DMS153 treated with DMSO at 0.1 percent for 48 hours (cell line): ENCODE measurements around the gene ENO2.

Experiments used
- DNase-seq: peaks from one replicate; lab custom pipeline; 2025; ENCODE audit not compliant: unreplicated experiment; lab: John Stamatoyannopoulos, UW

Gene ENO2

GRCh38 chr12:6946920-6947374, 32.6 kb downstream of the ENO2 start:
- DNase-seq = no peak

- no peak for DNase-seq
Observed at GRCh38 chr12:6947615-6948014, 33.2 kb downstream of the ENO2 start.

- no peak for DNase-seq
Observed at GRCh38 chr12:6948873-6949594, 34.7 kb downstream of the ENO2 start.

- DNase-seq = no peak
Observed at GRCh38 chr12:6950401-6950801, 36.0 kb downstream of the ENO2 start.

DNA sequence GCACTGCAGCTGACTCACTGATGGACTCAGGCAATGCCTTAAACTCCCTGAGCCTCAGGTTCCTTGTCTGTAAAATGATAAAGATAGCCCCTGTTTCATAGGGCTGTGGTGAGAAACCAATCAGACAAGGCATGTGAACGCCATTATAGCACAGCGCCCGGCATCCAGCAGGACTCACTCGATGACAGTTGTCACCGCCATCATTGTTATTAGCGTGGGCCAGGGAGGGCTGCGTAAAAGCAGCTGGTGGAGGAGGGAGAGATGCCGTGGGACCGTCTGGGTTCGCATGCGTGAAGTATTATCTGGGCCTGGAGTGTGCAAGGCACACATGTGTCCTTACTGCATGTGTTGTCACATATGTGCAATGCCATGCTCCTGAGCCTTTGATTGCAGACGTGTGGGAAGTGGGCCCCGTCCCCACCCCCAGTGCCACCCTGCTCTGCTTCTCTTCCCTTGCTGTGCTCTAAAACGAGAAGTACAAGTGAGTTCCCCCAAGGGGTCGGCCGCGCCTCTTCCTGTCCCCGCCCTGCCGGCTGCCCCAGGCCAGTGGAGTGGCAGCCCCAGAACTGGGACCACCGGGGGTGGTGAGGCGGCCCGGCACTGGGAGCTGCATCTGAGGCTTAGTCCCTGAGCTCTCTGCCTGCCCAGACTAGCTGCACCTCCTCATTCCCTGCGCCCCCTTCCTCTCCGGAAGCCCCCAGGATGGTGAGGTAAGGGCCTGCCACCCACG, 36.6 kb downstream of the ENO2 start, which contains the start of gene PTPN6:
PTPN6 (plus strand) TSS at position 546 of the 730 bp plus-strand sequence; CDS start at position 703, 157 bp downstream.
- DNase-seq = no peak

GRCh38 chr12:6951551-6952120, 37.3 kb downstream of the ENO2 start:
- DNase-seq = no peak

DNA sequence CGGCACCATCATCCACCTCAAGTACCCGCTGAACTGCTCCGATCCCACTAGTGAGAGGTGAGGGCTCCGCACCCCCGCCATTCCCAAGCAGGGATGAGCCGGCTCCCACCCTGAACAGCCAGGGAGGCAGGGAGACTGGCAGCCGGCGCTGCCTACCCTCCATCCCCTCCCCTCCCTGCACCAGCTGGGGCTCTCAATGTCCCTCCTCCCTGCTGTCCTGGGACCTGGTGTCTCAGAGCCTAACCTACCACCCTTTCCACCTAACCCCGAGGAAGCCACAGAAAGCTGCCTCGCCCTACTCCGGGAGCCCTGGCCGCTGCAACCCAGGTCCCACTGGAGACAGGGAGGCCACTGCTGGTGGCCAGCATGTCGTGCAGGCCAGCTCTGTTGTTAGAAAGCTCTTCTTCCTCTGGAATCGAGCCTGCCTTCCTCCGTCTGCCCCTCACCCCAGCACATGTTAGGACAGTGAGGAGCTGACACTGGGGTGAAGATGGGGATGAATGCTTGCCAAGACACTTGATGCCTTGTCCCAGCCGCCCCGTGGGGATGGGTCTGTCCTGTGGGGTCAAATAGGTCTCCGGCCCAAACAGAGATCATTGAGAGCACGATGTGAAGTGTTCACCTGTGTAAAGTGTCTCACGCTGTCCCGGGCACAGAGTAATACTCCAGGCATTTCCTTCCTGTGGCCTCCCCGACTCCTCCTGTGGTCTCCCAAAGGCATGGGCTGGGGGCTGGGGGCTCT, 37.9 kb downstream of the ENO2 start:
- DNase-seq = no peak

- no peak for DNase-seq
Observed at GRCh38 chr12:6952863-6953441, 38.6 kb downstream of the ENO2 start.

DNA sequence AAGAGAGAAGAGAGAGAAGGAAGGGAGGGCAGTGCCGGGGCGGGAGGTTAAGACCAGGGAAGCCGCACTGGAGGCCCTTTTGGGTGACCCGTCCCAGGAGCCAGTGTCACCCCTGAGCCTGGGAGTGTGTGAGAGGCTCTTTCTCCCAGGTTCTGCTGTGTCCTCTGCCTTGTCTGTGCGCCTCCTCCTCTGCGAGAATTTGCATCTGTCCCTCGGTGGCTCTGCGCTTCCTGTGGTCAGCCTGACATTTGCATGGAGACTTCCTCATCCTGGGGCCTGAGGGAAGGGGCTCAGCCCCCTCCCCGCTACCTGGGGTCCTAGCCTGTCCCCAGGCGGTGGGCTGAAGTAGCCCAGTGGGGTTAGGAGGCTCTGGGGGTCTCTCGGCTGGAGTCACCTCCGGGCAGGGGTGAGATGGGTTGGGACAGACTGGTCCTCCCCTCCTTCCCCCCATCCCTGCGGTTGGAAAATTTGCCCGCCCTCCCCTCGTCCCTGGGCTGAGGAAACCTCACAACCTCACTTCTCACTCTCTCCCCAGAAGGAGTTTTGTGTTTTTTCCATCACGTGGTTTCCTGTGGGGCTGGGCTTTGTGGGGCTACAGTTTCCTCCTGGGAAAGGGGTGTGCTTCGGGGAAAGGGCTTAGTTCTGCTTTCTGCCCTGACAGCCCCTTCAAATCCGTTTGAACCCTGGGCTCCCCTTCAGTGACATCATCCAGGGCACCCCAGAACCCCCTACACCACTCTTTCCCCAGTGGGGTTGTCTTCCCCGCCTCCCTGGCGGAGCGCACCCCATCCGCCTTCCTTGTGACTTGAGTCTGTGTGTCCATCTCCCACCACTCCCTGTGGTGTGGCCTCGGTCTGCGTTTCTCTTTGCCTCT, 39.3 kb downstream of the ENO2 start:
- no peak for DNase-seq

DNA sequence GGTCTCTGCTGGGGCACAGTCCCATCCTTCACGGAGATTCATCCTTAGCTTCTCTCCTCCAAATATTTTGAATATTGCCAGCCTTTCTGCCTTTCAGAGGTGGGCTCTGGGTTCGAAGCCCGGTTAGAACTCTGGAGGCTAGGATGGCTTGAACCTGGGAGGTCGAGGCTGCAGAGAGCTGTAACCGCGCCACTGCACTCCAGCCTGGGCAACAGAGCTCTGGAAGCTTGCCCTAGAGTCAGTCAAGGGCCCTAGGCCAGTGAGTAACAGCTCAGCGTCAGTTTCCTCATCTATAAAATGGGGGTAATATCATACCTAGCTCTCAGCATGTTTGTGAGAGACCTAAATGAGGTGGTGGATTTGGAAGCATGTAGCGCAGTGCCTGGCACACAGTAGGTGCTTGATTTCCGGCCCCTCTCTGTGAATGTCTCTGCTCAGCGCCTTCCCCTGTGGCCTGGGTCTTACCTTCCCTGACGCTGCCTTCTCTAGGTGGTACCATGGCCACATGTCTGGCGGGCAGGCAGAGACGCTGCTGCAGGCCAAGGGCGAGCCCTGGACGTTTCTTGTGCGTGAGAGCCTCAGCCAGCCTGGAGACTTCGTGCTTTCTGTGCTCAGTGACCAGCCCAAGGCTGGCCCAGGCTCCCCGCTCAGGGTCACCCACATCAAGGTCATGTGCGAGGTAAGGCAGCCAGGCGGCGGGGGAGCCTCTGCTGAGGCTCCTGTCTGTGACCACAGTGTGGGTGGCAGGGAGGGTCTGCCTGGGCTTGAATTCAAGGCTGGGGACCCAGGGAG, 40.1 kb downstream of the ENO2 start:
- no peak for DNase-seq

- no peak for DNase-seq
Observed at GRCh38 chr12:6955108-6956020, 41.0 kb downstream of the ENO2 start.

GRCh38 chr12:6956021-6956727, 41.8 kb downstream of the ENO2 start:
- no peak for DNase-seq

DNA sequence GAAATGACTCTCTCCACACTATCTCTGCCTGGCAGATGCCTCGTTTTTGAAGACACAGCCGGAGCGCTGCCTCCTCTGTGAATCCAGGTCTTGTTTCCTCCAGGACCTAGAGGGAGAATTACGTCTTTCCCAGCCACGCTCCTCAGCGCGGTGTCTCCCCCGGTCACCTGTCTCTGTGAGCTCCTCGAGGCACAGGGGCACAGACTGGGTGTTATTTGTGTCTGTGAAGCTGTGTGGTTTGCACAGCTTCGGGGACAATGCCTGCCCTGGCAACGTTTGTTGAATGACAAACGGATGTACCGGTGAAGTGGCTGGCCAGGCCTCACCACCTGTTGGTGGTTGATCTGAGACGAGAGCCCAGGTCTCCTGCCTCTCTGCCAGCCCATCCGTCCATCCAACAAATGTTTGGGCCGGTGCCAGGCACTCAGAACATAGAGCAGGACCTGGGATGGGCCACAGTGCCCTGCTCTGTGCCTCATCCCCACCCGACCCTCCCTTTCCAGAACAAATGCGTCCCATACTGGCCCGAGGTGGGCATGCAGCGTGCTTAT, 42.8 kb downstream of the ENO2 start:
- DNase-seq = no peak

GRCh38 chr12:6957741-6958608, 43.6 kb downstream of the ENO2 start:
- no peak for DNase-seq

DNA sequence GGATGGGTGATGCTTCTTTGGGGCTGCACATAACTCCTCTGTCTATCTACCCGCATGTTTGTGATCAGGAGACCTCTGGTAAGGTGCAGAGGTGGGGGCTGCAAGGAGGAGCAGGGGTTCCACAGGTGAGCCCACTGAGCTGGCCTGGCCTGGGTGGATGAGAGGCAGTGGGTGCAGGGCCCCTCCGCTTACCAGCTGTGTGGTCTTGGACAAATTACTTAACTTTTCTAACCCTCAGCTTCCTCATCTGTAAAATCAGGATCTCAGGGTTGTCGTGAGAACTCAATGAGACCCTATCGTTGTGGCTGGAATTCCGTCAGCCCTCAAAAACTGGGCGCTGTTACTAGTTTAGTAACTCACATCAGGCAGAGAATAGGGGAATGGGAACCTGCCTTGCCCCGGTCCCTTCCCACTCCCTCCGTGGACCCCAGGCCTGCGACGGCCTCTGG, 44.3 kb downstream of the ENO2 start:
- DNase-seq = no peak
